Activated CD4-positive, alpha-beta T cell treated with anti-CD3 and anti-CD28 coated beads for 36 hours (primary cell): ENCODE results near the gene NELFCD. TPM values are rescaled to one million over a fixed set of nuclear protein-coding genes. Genes with fewer than 3 reads are reported as not detected.

Experiments
- ATAC-seq: fragments of 200-7000 bp; cut with Tn5 transposase; one replicate; pipeline ENCODE4 v1.10.0; 2021; ENCODE audit warnings: mild to moderate bottlenecking, moderate library complexity
- CTCF ChIA-PET: fragments of 350-600 bp; sonication (Branson Sonifier 250); formaldehyde crosslinking; loops from one replicate; lab custom pipeline; 2021; ENCODE audit warnings: antibody characterized with exemption; lab: Charles Lee
- POLR2A ChIA-PET: fragments of 350-600 bp; sonication (Branson Sonifier 250); formaldehyde crosslinking; loops from one replicate; lab custom pipeline; 2021; ENCODE audit warnings: antibody characterized with exemption, inconsistent platforms; lab: Charles Lee
- DNase-seq: peaks from one replicate; pipeline ENCODE4 v3.0.0-alpha.2; 2020
- H3K27ac Mint-ChIP-seq: one replicate; pipeline ENCODE4 v1.8.0; 2021; ENCODE audit warnings: mixed read lengths
- H3K27me3 Mint-ChIP-seq: one replicate; pipeline ENCODE4 v1.8.0; 2021; ENCODE audit warnings: mixed read lengths
- H3K36me3 Mint-ChIP-seq: one replicate; pipeline ENCODE4 v1.8.0; 2021; ENCODE audit warnings: low read depth, mixed read lengths
- H3K4me1 Mint-ChIP-seq: one replicate; pipeline ENCODE4 v1.8.0; 2021; ENCODE audit warnings: mixed read lengths
- H3K4me3 Mint-ChIP-seq: one replicate; pipeline ENCODE4 v1.8.0; 2021; ENCODE audit warnings: mild to moderate bottlenecking, moderate library complexity, mixed read lengths
- H3K9me3 Mint-ChIP-seq: one replicate; pipeline ENCODE4 v1.8.0; 2021; ENCODE audit warnings: low read depth, mixed read lengths
- intact Hi-C, 2 experiments: fragments of 100-400 bp; cut with DNase I in 1 of 2; cut with micrococcal nuclease in 1 of 2; formaldehyde crosslinking; loops; one replicate each; pipeline versions ENCODE4 v1.14.2 to v1.15.1; 2022 to 2024; cut with DNase I, micrococcal nuclease
- total RNA-seq, 2 experiments: library from RNA; stranded (reverse); gene quantifications; one replicate each; pipeline ENCODE4 v1.2.3, GENCODE V29; 2021

Gene NELFCD
- total RNA-seq, 2 experiments from 2014 or later, result 111 to 121 TPM

GRCh38 chr20:59013031-59013951, 32.2 kb downstream of the NELFCD start:
- ATAC-seq (no peak), DNase-seq (peak; percentile 2)
- no peaks in the 10 kb centered on the region for H3K9me3 Mint-ChIP-seq
- CTCF ChIA-PET, result no interaction called here
- POLR2A ChIA-PET, result no interaction called here
- no peaks in the 10 kb centered on the region for H3K27me3 Mint-ChIP-seq
- H3K36me3 Mint-ChIP-seq, result no peaks in the 10 kb centered on the region
- intact Hi-C loops, result no loop called here
- peaks cover 40% of the 10 kb centered on the region for H3K4me1 Mint-ChIP-seq
- H3K27ac Mint-ChIP-seq, result peak overlapping the region; percentile 73
- H3K4me3 Mint-ChIP-seq, result no peak overlapping the region

DNA sequence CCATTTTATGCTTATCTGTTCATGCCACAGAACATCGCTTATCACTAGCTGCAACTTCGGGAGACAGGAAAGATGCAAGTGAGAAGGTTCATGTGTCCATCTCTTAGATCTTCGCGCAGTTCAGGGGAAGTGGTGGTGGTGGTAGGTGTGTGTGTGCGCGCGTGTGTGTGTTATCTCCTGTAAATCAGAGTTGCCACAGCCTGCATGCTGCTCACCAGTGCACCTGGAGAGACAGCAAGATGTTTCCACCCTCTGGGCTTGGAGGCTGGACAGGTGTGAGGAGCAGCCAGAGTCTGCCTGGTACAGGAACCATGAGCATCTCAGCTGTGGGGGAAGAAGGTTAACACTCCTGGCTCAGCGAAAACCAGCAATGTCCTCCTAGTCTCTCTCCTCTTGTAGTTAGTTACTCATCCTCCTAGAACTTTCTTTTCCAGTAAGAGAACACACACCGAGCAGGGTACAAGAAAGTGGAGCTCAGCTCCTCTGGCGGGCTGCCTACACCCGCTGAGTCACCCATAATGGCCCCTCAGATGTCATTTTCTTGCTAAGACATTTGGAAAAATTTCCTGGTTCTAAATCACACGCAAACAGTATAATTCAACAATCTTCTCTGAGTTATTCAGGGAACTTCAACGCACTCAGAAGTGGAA, 33.0 kb downstream of the NELFCD start:
- Mint-ChIP-seq H3K4me3 (no peak overlapping the region), H3K9me3 (no peaks in the 10 kb centered on the region), H3K27ac (peak overlapping the region; percentile 73), H3K27me3 (no peaks in the 10 kb centered on the region), H3K36me3 (no peaks in the 10 kb centered on the region), H3K4me1 (peaks cover 40% of the 10 kb centered on the region)
- ChIA-PET CTCF (interaction anchor here (1.4 kb wide), 1 partner anchor 11 kb away, joined by 3 read pairs; no protein-coding TSS in a partner anchor), POLR2A (no interaction called here)
- intact Hi-C loops, result no loop called here
- peak; percentile 80 for ATAC-seq
- peak; percentile 44 for DNase-seq

DNA sequence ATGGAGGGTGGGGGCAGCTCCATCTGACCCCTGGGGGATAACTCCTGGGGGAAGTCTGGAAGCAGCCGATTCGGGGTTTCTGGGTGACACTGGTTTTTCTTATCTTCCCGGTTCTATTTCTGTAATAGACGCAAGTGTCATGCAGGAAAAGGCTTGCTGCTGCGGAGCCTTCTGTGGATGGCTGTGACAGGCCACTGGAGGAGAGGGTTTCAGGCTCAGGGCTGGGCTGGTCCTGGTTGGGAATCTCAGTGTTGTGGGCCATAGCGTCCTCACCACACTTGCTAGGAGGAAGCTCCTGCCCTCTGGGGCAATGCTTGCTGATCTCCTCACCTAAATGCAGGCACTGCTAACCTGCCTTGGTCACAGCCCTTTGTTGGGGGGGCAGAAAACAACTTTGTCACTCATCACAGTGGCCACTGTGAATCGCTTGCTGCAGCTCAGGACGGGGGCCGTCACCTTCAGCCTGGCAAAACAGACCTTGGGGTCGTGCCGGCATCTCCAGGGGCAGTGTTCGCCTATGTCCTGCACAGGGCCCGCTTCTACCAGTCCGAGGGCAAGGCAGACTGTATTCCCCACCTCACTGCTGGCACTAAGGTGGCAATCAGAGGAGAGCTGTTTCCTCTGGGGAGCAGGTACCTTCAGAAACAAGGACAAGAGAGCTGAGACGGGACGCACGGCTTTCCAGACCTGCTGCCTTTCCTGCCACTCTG, 33.8 kb downstream of the NELFCD start:
- Mint-ChIP-seq H3K27me3 (no peaks in the 10 kb centered on the region), H3K4me1 (peaks cover 40% of the 10 kb centered on the region), H3K9me3 (no peaks in the 10 kb centered on the region), H3K27ac (peak overlapping the region; percentile 73), H3K36me3 (no peaks in the 10 kb centered on the region), H3K4me3 (no peak overlapping the region)
- ATAC-seq, result no peak
- ChIA-PET POLR2A (no interaction called here), CTCF (interaction anchor here (1.4 kb wide), 1 partner anchor 10 kb away, joined by 3 read pairs; no protein-coding TSS in a partner anchor)
- intact Hi-C loops, result no loop called here
- no peak for DNase-seq

GRCh38 chr20:59015411-59015810, 34.4 kb downstream of the NELFCD start:
- Mint-ChIP-seq H3K4me1 (peaks cover 40% of the 10 kb centered on the region), H3K4me3 (no peak overlapping the region), H3K27ac (no peak overlapping the region), H3K9me3 (no peaks in the 10 kb centered on the region), H3K36me3 (no peaks in the 10 kb centered on the region), H3K27me3 (no peaks in the 10 kb centered on the region)
- POLR2A ChIA-PET, result no interaction called here
- CTCF ChIA-PET, result interaction anchor here (1.4 kb wide), 1 partner anchor 10 kb away, joined by 3 read pairs; no protein-coding TSS in a partner anchor
- no peak for ATAC-seq
- intact Hi-C loops, result no loop called here
- DNase-seq, result no peak

DNA sequence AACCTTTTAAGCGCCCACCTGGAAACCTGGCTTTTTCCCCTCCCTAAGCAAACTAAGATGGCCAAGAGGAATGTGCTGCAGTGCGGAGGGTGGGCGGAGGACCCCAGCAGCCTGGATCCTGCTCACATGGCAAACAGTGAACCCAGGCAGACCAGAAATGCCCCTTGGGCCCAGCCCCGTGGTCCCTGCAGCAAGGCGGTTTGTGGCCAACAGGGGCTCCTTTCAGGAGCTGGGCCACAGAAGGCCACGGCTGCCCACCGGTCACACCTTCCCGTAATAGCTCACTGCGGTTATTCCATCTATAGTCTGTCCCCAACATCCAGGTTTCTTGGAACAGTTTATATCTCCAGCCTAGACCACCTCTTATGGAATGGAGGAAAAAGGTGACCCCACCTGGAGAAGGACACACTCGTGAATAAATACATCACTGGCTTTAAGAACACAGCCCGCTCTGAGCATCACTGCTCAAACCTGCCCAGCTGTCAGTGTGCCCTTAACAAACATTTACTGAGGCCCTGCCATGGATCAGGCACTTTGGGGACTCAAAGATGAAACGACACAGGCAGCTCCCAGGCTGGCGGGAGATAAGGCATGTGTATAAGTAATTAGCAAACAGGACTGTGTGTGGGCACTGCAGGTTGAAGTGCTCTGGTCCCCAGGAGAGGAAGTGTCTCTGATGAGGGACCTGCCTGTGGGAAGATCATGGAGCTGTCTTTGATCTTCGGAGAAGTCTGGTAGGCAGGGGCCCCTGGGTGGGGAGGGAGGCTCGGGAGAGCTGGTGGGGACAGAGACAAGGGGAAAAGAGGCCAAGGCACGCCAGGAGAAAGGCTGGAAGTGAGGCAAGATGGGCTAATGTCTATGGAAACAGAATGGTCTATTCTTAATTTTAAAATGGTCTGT, 35.0 kb downstream of the NELFCD start:
- ChIA-PET POLR2A (no interaction called here), CTCF (no interaction called here)
- H3K9me3 Mint-ChIP-seq, result no peaks in the 10 kb centered on the region
- DNase-seq (peak; percentile 1), ATAC-seq (no peak)
- H3K4me1 Mint-ChIP-seq, result peaks cover 45% of the 10 kb centered on the region
- H3K27ac Mint-ChIP-seq, result peak overlapping the region; percentile 48
- H3K4me3 Mint-ChIP-seq, result no peak overlapping the region
- intact Hi-C loops, result no loop called here
- H3K36me3 Mint-ChIP-seq, result no peaks in the 10 kb centered on the region
- no peaks in the 10 kb centered on the region for H3K27me3 Mint-ChIP-seq

GRCh38 chr20:59016795-59017492, 35.9 kb downstream of the NELFCD start:
- POLR2A ChIA-PET, result no interaction called here
- Mint-ChIP-seq H3K4me3 (no peak overlapping the region), H3K27me3 (no peaks in the 10 kb centered on the region), H3K27ac (peak overlapping the region; percentile 67), H3K4me1 (peaks cover 47% of the 10 kb centered on the region), H3K9me3 (no peaks in the 10 kb centered on the region), H3K36me3 (no peaks in the 10 kb centered on the region)
- DNase-seq (peak; percentile 51), ATAC-seq (peak; percentile 50)
- intact Hi-C loops, result no loop called here
- CTCF ChIA-PET, result no interaction called here

- CTCF ChIA-PET, result no interaction called here
- Mint-ChIP-seq H3K9me3 (no peaks in the 10 kb centered on the region), H3K36me3 (peaks cover under 1% of the 10 kb centered on the region), H3K4me1 (peaks cover 47% of the 10 kb centered on the region), H3K27ac (peak overlapping the region; percentile 67), H3K27me3 (no peaks in the 10 kb centered on the region), H3K4me3 (no peak overlapping the region)
- intact Hi-C loops, result no loop called here
- POLR2A ChIA-PET, result interaction anchor here (1.0 kb wide), 1 partner anchor 15 kb away, joined by 3 read pairs; the partner anchor contains the start of gene ATP5F1E
- DNase-seq, result peak; percentile 4
- ATAC-seq, result no peak
Measured at GRCh38 chr20:59017493-59018231, 36.6 kb downstream of the NELFCD start.

DNA sequence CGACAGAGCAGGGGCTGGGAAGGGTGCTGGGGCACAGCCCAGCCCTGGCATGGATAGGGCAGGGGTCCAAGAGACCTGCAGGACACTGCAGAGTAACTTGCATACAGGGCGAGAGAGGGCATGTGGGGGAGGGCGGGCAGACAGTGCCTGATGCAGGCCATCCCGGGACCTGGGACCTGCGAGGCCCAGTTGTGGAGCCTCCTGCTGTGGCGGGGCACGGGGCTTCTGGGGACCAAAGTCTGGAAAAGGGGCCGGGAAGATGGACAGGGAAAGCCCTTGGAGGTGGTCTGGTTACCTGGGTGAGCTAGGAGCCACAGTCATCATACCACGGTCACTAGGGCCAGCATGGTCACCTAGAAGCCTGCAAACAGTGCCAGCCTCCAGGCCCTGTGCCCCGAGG, 37.8 kb downstream of the NELFCD start:
- Mint-ChIP-seq H3K4me3 (no peak overlapping the region), H3K27me3 (no peaks in the 10 kb centered on the region), H3K4me1 (peaks cover 40% of the 10 kb centered on the region), H3K36me3 (peaks cover 3% of the 10 kb centered on the region), H3K9me3 (no peaks in the 10 kb centered on the region), H3K27ac (no peak overlapping the region)
- DNase-seq (peak; percentile 2), ATAC-seq (no peak)
- intact Hi-C loops, result no loop called here
- ChIA-PET CTCF (interaction anchor here (0.6 kb wide), 2 partner anchors 38 to 334 kb away, joined by 3 read pairs; no protein-coding TSS in a partner anchor), POLR2A (interaction anchor here (0.6 to 1.0 kb wide), 2 partner anchors 14 to 516 kb away, joined by 3 read pairs; partner anchors contain the start of gene ATP5F1E)

- no peak for DNase-seq
- no peak within 1 kb of the TSS for H3K27ac Mint-ChIP-seq
- H3K9me3 Mint-ChIP-seq, result no peaks in the 10 kb centered on the region
- H3K36me3 Mint-ChIP-seq, result peaks cover 6% of the 10 kb centered on the region
- ATAC-seq, result no peak
- ChIA-PET CTCF (interaction anchor here (0.6 to 0.7 kb wide), 3 partner anchors 35 to 436 kb away, joined by 3 to 4 read pairs (median 3); no protein-coding TSS in a partner anchor), POLR2A (interaction anchor here (0.6 kb wide), 1 partner anchor 163 kb away, joined by 7 read pairs; no protein-coding TSS in a partner anchor)
- peaks cover 36% of the 10 kb centered on the region for H3K4me1 Mint-ChIP-seq
- no peak within 1 kb of the TSS for H3K4me3 Mint-ChIP-seq
- intact Hi-C loops, result no loop called here
- no peaks in the 10 kb centered on the region for H3K27me3 Mint-ChIP-seq
Measured at GRCh38 chr20:59019217-59019616, 38.2 kb downstream of the NELFCD start, which contains the start of gene TUBB1. Gene TUBB1, plus strand, starts transcription at chr20:59019429. Its CDS starts 94 bp downstream, at chr20:59019523.
